HL-60/S4 treated with retinoic acid at 250 ng/mL for 4 days and 3 days (cell line): ENCODE data around the gene CPN1.
"Not testable (repeated sequence)": the region's sequence is repeated elsewhere in the genome, so short reads cannot be mapped to it uniquely, and the experiment has no call there.

ENCODE experiments used
- in situ Hi-C: fragments of 300-500 bp; cut with MboI; formaldehyde crosslinking; loops from 2 replicates; pipeline ENCODE4 v1.7.0; 2022; ENCODE audit warnings: low sequenced_read_pairs

Gene CPN1

DNA sequence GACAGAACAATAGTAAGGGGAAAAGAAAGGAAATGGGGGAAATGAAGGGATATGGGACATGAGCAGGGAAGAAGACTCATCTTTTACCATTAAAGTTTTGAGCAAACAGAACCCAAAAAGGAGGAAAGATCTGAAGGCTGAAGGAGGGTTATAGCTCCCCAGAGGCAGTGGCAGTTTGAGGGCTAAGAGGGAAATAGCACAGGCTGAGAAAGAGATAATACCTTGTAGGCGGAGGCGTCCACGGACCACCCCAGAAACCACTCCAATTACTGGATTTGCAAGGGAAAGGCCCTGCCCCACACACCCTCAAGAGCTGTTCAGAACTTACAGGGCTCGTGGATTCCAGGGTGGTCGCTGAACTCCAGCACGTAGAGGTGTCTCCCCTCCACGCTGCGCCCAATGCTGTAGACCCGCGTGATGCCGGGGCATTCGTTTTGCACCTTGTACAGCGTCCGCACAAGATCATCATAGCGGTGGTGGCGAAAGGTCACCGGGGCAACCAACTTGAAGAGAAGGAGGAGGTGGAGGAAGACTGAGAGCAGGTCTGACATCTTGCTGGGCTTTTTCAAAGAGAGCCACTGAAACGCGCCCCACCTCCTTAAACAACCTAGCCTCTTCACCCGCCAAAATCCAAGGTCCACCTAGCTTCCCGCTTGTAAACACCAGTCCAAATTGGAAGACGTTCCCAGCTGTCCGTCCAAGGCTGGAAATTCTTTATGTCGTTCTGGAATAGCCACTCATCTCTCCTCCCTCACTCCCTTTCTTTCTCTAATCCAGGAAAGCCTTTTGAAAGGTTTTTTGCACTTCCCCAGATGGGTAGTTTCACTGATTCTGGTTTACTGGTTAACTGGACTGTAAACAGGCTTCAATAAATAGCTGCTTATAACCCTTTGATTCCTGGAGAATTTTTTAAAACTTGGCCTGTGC lies at the start of gene CPN1:
Gene CPN1 (minus strand): TSS at position 795 of the 927 bp plus-strand sequence. CDS start 244 bp downstream, at position 551.
- in situ Hi-C loops = no loop called here

DNA sequence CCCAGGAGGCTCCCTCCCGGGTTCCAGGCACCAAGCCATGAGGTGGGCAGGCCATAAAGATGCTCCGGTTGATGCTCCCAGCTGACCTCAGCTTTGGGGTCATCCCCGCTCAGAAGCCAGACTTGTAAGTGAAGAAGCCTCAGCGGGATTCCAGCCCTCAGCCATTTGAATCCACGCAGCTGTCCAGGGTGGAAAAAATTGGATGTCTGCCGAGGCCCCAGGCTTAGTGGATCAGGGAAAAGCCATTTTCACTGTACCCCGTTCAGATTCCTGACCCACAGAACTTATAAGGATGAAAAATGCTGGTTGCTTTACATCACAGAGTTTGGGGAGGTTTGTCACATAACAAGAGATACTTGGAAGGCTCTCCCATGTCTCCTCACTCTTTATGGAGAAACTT lies 49.2 kb upstream of the CPN1 start:
- in situ Hi-C loops = no loop called here

DNA sequence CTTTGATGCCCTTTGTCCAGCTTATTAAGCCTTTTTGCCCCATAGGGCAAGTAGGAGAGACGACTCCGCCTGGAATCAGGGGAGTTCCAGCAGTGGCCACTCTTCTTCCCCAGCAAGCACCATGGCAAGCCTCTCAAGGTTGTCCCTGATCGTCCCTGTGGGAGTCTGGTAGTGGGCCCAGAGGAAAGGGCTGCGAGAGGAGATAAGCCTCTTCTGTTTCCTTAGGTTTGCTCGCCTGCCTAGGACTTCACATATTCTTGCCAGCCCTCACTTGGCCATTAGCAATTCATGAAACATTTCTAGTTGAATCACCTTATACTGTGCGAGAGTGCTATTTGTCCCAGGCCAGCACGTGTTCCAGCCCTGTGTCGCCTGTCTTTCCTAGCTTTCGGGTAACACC lies 47.8 kb upstream of the CPN1 start:
- in situ Hi-C loops = no loop called here

DNA sequence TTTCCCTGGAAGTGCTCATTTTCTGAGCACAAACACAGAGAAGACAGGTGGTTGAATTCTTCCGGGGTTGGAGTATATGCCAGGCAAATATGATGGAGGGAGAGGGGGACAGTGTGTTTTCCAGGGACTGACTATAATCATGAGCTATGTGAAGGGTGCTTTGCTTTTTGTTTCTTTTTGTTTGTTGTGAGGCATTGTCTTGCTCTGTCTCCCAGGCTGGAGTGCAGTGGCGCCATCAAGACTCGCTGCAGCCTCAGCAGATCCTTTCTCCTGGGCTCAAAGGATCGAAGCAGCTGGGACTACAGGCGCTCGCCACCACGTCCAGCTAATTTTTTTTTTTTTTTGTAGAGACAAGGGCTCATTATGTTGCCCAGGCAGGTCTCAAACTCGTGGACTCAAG lies 47.3 kb upstream of the CPN1 start:
- in situ Hi-C loops = no loop called here

DNA sequence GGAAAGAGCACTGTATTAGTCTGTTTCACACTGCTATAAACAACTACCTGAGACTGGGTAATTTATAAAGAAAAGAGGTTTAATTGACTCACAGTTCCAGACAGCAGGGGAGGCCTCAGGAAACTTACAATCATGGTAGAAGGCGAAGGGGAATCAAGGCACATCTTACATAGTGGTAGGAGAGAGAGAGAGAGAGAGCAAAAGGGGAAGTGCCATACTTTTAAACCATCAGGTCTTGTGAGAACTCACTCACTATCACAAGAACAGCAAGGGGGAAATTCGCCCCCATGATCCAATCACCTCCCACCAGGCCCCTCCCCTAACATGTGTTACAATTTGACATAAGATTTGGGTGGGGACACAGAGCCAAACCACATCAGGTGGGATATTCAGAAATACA lies 43.7 kb upstream of the CPN1 start:
- in situ Hi-C loops = not testable (repeated sequence)

DNA sequence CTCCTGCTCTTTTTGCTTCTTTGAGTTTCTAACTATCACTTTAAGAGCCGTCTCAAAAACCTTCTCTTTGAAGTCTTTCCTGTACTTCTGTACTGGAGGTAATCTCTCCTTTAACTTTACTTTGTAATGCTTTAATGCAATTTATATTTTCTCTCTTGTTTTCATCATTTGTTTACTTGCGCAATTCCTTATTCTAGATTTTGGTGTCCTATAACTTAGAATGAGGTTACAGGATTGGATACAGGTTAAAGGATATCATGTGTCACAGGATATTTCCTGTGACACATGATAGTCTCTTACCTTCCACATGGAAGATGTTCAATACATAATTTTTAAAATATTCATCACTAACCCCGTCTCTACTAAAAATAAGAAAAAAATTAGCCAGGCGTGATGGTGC lies 42.4 kb upstream of the CPN1 start:
- in situ Hi-C loops = no loop called here

DNA sequence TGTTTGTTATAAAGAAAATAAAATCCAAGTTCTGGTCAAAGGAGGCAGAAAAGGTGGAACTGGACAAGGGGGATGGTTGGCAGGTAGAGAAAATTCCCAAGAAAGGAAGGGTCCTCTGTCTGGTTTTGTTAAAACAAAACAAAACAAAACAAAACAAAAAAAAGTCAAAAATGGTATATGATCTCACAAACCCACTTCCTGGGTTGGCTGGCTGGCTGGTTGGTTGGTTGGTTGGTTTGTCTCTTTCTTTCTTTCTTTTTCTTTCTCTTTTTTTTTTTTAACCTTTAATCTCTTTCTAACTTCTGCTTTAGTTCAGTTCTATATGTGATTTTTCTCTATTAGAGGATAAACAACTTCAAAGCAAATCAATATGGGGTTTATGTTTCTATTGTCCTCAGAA lies 41.1 kb upstream of the CPN1 start:
- in situ Hi-C loops = no loop called here

DNA sequence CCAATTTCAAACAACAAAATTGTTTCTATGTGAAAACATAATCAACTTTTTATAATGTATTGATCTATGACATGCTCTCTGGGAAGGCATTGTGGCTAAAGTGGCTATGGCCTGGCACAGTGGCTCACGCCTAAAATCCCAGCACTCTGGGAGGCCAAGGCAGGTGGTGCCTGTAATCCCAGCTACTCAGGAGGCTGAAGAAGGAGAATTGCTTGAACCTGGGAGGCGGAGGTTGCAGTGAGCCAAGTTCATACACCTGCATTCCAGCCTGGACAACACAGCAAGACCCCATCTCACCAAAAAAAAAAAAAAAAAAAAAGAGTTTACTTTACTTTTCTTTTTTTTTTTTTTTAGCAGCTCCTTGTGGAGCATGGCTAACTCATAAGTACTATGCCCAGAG lies 38.9 kb upstream of the CPN1 start:
- in situ Hi-C loops = no loop called here

DNA sequence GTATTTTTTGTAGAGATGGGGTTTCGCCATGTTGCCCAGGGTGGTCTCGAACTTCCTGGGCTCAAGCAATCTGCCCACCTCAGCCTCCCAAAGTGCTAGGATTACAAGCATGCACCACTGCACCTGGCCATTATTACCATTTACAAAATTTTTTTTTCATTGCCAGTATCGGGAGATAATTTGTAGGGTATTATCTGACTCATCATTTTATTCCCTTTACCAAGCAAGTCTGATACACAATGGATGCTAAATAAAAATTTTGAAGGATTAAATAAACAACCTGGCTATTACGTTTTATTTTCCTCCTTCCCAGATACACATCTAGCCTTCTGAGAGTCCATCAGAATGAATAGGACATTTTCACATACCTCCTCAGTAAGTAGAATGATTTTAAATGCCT lies 38.1 kb upstream of the CPN1 start:
- in situ Hi-C loops = no loop called here

DNA sequence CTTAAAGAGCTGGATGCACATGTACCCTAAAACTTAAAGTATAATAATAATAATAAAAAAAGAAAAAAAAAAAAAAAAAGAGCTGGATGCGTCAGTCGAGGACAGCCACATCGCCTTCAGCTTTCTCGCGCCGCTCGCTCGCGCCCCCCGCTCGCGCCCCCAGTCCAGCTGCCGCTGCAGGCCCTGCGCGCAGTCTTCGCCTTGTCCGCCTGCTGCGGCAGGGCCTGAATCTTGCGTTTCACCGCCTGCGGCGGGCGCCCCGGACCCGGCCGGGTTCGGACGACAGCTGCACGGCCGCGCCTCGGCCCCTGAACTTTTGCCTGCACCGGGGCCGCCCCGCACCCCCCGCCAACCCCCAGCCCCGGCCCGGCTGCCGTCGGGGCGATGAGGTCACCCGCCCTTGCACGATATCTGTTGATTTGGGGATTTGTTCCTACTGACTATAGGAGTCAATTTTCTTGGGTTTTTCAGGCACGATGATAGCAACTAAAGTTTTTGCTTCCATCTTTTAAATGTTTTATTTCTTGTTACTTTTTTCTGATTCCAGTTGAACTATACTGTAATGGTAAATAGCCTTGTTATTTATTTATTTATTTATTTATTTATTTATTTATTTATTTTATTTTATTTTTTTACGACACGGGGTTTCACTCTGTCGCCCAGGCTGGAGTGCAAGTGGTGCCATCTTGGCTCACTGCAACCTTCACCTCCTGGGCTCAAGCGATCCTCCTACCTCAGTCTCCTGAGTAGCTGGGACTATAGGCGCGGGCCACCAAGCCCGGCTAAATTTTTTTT lies 33.5 kb upstream of the CPN1 start:
- in situ Hi-C loops = no loop called here

DNA sequence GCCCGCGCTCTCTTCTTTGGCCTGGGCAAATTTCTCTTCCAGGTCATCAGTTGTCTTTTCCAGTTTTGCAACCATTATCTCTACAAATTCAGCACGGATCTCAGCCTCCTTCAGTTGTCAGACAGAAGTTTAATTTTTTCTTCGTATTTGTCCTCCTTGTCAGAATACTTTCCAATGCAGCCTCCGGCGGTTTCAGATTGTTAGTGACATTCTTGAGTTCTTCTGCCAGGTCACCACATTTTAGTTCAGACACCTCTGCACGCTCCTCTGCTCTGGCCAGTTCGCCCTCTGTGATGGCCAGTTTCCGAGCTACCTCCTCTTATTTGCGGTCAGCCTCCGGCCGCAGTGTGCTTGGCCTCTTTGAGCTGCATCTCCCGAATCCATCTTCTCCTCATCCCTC lies 32.8 kb upstream of the CPN1 start:
- in situ Hi-C loops = no loop called here

DNA sequence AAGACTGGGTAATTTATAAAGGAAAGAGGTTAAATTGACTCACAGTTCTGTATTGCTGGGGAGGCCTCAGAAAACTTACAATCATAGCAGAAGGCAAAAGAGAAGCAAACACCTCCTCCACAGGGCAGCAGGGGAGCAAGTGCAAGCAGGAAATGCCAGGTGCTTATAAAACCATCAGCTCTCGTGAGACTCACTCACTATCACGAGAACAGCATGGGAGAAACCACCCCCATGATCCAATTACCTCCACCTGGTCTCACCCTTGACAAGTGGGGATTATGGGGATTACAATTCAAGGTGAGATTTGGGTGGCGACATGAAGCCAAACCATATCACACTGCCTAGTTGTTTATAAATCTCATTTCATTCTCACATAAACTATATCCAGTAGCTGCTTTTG lies 28.0 kb upstream of the CPN1 start:
- in situ Hi-C loops = no loop called here

DNA sequence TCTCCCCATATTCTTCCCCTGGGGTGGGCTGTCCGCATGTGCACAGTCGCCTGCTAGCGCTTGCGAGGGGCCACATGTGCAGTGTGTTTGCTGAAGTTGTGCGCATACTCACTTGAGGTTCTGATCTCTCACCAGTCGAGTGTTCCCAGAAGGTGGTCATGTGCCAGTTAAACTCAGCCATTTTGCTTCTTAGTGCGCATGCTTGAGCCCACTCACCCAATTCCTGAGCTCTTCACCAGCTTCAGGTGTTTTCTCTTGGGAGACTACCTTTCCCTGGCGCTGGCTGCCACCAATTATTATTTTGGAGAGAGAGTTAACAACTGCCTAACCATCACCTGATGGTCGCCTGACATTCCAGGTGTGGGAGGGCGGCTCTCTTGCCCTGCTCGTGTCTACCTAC lies 25.2 kb upstream of the CPN1 start:
- in situ Hi-C loops = no loop called here

DNA sequence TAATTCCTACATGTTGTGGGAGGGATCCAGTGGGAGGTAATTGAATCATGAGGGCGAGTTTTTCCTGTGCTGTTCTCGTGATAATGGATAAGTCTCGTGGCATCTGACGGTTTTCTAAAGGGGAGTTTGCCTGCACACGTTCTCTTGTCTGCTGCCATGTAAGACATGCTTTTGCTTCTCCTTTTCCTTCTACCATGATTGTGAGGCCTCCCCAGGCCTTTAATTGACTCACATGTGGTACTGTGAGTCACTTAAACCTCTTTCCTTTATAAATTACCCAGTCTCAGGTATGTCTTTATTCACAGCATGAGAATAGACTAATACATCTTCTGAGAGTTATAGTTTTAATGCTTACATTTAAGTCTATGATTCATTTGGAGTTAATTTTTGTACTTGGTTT lies 22.6 kb upstream of the CPN1 start:
- in situ Hi-C loops = no loop called here

DNA sequence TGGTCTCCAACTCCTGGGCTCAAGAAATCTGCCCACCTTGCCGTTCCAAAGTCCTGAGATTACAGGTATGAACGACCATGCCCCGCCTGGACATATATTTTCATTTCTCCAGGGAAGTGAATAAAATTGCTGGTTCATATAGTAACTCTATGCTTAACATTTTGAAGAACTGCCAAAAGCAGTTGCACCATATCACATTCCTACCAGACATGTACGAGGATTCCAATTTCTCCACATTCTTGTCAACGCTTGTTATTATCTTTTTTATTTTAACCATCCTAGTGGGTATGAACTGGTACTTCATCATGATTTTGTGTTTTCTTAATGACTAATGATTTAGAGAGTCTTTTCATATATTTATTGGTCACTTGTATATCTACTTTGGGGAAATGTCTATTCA lies 21.9 kb upstream of the CPN1 start:
- in situ Hi-C loops = no loop called here

DNA sequence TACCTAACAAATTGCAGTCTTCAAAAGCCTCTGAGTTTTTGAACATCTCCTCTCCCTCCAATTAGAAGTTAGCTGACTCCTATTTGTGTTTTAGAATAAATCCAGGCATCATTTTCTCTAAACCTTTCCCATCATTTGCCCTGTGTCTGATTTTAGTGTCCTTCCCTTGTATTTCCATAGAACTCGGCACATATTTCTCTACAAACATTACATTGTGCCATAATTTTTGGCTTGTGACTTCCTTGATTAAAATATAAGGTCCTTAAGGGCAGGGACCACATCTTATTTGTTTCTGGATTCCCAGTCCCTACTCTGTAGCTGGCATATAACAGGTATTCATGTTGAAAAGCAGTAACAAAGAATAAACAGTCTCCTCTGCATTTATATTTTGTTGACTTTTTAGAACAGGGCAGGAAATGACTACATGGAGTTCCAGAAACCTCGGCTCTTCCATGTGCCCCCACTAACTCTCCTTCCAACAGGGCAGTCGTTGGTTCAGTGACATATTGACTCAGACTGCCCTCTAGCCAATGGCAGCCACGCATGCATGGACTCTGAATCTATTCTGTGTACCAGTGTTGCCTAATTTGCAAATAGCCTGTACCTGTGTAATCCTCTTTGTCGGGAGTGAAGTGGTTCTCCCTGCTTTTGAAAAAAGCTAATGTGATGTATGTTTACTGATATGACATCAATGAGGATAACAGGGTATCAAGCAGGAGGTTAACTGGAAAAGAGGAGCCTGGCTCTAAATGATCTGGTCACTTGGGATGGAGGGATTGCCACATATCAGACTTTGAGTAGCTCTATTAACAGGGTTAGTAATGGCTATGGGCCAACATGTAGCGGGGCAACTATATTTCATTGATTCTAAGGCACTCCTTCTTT lies 19.8 kb upstream of the CPN1 start:
- in situ Hi-C loops = no loop called here

DNA sequence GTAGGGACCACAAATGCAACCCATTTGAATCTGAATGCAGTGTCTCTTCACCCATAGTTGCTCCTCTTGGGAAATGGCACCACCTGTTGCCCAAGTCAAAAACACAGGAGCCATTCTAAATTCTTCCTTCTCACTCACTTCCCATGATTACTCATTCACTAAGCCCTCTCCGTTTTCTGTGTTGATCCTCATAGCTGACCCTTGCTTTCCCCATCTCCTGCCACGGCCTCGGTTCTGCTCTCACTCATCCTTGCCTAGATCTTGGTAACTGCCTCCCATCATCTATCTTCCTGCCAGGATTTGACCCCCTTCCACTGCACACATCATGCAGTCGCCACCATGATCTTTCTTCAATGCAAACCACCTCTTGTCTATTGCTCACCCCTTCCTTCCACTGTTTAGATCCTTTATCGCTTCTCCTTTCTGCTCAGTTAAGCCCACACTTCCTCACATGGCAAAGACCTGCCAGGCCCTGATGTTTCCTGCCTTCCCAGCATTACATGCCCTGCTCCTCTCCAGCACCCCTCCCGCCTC lies 19.0 kb upstream of the CPN1 start:
- in situ Hi-C loops = no loop called here

DNA sequence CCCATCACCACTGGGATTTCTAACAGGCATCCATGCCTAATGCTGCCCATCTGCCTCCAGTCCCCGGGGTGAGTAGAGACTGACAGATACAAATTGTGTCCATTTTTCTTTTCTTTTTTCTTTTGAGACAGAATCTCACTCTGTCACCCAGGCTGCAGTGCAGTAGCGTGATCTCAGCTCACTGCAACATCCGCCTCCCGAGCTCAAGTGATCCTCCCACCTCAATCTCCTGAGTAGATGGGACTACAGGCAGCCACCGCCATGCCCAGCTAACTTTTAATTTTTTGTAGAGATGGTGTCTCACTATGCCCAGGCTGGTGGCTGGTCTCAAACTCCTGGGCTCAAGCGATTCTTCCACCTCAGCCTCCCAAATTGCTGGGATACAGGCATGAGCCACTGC lies 7.6 kb upstream of the CPN1 start:
- in situ Hi-C loops = no loop called here

DNA sequence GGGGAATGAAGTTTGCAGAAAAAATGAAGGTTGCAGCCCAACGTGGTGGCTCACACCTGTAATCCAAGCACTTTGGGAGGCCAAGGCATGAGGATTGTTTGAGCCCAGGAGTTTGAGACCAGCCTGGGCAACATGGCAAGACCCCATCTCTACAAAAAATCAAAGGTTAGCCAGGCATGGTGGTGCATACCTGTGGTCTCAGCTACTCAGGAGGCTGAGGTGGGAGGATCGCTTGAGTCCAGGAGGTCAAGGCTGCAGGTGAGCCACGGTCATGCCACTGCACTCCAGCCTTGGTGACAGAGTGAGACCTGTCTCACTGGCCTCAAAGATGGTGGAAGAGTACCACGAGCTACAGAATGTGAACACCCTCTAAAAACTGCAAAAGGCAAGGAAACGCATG lies 5.0 kb upstream of the CPN1 start:
- in situ Hi-C loops = not testable (repeated sequence)

DNA sequence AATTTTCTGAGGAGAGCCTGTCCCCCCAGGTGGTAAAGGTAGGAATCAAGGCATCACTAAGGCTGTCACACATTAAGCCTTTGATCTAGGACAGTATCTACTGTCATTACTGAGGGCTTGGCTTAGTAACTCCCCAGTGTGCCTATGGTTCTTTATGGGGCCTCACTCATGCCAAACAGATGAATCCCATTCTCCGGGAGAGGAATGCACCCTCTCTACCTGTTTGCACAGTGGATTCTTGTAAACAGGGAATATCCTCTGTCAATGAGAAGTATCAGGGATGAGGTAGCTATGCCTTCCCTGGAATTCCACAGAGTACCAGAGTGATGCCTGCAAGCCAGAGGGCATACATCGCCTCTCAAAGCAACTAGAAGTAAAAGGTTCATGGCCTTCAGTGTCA lies 3.9 kb upstream of the CPN1 start:
- in situ Hi-C loops = no loop called here

DNA sequence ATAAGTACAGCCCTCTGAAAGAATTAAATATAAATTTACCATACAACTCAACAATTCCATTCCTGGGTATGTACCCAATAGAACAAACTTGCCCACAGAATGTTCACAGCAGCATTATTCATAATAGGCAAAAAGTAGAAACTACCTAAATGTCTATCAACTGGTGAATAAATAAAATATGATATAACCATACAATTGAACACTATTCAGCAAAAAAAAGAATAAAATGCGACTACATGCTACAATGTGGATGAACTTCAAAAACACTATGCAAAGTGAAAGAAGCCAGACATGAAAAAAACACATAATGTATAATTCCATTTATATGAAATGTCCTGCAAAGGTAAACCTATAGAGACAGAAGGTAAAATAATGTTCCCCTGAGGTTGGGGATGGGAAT lies 2.0 kb upstream of the CPN1 start:
- in situ Hi-C loops = no loop called here
